DMS53 (cell line): ENCODE measurements around the gene ITGAD.

Experiments
- DNase-seq: peaks from one replicate; lab custom pipeline; 2025; lab: John Stamatoyannopoulos, UW

Gene ITGAD

GRCh38 chr16:31365131-31365865 is 27.8 kb upstream of the ITGAD start:
- DNase-seq, result no peak

GRCh38 chr16:31367853-31368252 is 25.3 kb upstream of the ITGAD start:
- DNase-seq, result no peak

GRCh38 chr16:31371008-31371407 is 22.1 kb upstream of the ITGAD start:
- DNase-seq, result no peak

DNA sequence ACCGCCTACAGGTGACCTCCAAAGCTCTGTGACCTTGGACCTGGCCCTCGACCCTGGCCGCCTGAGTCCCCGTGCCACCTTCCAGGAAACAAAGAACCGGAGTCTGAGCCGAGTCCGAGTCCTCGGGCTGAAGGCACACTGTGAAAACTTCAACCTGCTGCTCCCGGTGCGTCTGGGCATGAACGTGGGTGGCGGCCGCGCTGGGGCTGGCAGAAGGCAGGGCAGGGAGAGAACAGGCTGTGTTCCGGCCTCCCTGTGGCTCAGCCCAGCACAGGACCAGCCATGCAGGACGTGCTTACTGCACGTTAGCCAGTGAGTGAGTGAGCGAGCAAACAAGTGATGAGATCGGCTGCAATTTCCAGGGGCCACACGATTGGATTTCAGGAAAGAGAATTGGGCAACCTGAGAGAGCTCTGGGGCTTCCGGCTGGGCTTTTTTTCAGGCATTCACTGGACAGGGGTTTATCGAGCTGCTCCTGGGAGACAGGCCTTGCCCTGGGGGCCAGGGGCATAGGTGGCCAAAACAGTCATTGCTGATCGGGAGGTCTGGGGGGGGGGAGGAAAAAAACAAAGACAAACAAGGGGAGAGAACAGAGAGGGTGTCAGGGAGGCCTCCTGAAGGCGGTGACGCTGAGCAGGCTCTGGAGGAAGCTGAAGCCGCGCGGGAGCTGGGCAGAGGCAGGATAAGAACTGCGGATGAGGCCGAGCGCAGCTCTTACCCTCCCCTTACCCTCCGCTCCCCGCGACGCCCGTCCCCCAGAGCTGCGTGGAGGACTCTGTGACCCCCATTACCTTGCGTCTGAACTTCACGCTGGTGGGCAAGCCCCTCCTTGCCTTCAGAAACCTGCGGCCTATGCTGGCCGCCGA is 21.3 kb upstream of the ITGAD start:
- DNase-seq, result peak; percentile 13

- no peak for DNase-seq
Measured at GRCh38 chr16:31373235-31373634, 19.9 kb upstream of the ITGAD start.

DNA sequence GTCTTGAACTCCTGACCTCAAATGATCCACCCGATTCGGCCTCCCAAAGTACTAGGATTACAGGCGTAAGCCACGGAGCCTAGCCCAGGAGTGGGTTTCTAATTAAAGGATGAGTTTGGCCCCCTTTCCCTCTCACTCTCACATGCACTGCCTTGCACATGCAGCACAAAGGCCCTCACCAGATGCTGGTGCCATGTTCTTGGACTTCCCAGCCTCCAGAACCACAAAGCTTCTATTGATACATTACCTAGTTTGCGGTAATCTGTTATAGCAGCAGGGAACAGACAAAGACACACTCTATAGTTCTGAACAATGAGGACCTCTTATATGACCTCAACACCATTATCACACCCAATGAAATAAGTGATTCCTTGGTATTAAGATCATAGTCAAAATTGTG is 17.9 kb upstream of the ITGAD start:
- DNase-seq, result no peak

DNA sequence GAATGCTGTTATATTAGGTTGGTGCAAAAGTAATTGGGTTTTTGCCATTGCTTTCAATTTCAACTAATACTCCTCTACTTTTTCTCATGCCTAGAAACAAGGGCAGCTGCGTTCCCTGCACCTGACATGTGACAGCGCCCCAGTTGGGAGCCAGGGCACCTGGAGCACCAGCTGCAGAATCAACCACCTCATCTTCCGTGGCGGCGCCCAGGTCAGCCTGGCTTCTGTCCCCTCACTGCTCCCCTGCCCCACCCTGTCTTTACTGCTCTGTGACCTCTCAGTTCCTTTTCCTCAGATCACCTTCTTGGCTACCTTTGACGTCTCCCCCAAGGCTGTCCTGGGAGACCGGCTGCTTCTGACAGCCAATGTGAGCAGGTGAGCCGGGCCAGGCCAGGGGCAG is 16.4 kb upstream of the ITGAD start:
- no peak for DNase-seq

- no peak for DNase-seq
Measured at GRCh38 chr16:31377210-31377903, 15.8 kb upstream of the ITGAD start.

- DNase-seq, result no peak
Measured at GRCh38 chr16:31380201-31380600, 12.9 kb upstream of the ITGAD start.

GRCh38 chr16:31382485-31383161 is 10.5 kb upstream of the ITGAD start:
- DNase-seq, result peak; percentile 52

GRCh38 chr16:31385680-31386079 is 7.5 kb upstream of the ITGAD start:
- no peak for DNase-seq

DNA sequence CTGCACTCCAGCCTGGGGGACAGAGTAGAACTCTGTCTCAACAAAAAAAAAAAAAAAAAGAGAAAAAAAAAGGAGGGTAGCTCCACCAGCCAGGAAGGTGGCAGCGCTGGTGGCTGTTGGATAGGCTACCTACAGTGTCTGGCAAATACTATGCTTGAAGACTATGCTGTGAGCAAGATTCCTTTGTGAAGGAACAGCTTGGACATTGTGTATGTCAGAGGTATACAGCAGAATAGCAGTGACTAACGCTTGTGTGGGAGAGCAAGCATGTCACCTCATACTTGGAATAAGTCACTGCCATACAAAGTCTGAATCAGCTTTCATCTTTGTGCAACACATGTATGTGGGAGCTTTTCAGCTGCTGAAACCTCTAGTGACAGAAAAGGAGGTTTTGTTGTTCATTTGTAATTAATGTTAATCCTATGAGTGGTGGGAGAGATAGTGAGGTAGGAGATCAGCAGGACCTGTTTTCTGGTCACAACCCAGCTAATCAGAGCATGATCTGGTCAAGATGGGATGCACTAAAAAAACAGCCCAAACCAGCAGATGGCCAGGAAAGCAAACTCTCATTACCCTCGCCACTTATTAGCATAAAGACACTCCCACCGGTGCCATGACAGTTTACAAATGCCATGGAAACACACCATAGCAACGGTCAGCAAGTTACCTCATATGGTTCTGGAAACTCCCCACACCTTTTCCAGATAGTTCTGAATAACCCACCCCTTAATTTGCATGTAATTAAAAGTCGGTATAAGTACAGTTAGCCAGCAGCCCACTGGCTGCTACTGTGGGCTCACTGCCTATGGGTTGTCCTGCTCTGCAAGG is 6.8 kb upstream of the ITGAD start:
- DNase-seq, result peak; percentile 10

- no peak for DNase-seq
Measured at GRCh38 chr16:31388535-31388934, 4.6 kb upstream of the ITGAD start.

GRCh38 chr16:31390504-31391041 is 2.6 kb upstream of the ITGAD start:
- DNase-seq, result no peak

DNA sequence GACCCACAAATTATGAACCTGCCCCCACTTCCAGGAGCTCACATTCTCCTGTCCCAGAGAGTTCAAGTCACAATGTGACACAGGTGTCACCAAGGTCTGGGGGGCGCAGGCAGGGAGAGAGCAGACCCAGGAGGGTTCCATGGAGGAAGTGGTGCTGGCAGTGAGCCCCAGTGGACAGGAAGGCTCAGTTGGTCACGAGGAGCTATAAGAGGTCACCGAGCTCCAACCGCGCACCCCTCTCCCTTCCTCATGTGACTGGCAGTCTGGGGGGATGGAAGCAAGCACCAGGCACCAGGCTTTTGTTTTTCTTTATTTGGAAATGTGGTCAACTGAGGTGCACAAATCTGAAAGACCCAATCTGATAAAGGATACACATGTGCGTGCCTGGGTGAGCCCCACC is 2.5 kb downstream of the ITGAD start:
- DNase-seq, result no peak

- no peak for DNase-seq
Measured at GRCh38 chr16:31397096-31397660, 4.0 kb downstream of the ITGAD start.

- no peak for DNase-seq
Measured at GRCh38 chr16:31397701-31398100, 4.6 kb downstream of the ITGAD start.

DNA sequence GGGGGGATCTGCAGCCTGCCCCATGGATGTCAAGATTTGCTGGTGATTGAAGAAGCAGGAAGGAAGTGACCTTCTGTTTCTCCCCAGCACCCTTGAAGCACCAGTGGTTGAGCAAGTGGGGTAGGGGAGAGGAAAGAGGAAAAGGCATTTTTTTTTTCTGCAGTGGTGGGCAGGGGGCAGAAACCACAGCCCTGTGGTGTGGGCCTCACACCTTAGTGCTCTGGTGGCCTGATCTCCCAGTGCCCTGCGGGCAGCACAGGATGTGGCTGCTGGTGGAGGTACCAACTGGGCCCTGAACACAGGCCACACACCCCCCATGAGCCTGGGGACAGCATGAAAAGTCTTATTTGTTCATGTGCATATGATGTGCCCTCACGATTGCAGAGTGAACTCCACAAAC is 7.1 kb downstream of the ITGAD start:
- DNase-seq, result no peak

DNA sequence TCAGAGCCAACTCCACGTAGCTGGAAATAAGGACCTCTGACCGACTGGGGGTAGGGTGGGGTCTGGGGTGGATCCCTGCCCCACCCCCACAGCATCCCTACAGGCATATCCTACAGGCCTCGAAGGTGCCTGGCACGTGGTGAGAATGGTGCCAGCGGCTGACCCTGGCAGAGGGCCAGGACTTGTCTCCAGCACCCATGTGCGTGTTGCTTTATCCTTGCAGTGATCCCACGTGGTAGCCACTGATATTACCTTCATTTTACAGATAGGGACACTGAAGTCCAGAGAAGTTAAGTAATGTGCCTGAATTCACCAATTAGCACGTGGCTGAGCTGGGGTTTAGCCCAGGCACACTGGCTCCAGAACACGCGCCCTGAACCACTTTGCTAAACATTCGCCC is 8.3 kb downstream of the ITGAD start:
- DNase-seq, result peak; percentile 3

DNA sequence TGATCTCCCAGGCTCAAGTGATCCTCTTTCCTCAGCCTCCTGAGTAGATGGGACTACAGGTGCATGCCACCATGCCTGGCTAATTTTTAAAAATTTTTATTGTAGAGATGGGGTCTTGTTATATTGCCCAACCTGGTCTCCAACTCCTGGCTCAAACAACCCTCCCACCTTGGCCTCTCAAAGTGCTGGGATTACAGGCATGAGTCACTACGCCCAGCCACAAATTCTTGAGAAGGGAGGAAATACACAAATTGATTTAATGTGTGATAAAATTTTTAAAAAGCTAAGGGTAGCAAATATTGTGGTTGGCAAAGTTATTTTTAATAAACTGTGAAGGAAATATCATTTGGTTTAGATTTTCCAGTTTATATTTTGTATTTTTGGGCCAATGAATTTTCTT is 9.6 kb downstream of the ITGAD start:
- DNase-seq, result no peak
